ENCODE measurements around the gene RGS13. TPM values are rescaled to one million over a fixed set of nuclear protein-coding genes. Genes with fewer than 3 reads are reported as not detected.

RGS13 gene
- total and polyA plus RNA-seq, 2 experiments from 2014 or later, result not detected

DNA sequence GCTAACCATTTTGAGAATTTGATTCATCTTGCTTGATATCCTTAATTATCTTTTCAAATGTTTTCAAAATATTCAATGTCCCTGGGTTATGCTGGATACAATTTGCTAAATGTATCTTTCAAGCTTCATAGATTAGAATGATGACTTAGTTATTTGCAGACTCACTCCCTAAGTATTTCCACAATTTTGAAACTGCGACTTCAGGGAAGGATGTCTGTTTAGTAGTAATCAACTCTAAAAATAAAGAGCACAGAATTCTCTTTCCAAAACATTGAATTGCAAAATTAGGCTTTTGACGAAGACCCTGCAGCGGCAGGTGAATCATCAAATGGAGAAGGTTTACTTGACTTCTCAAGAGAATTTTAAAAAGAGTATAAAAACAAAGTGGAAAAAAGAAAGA lies 46.1 kb upstream of the RGS13 start (continued):
- TF ChIP-seq POLR2AphosphoS5 (IDR thresholded peaks at IDR 0.05; ENCODE audit: low read depth), result no peak
- TF ChIP-seq JUNB (IDR thresholded peaks at IDR 0.05; ENCODE audit: unreplicated experiment), result no peak
- TF ChIP-seq EZH2 (IDR thresholded peaks at IDR 0.05; ENCODE audit: low read depth, unreplicated experiment), result no peak

GRCh38 chr1:192592517-192592916 lies 43.4 kb upstream of the RGS13 start:
- no peaks in the 10 kb centered on the region for H3K9me3 Mint-ChIP-seq
- no peaks in the 10 kb centered on the region for H3K9me2 ChIP-seq (ENCODE audit: insufficient read depth)
- no peaks in the 10 kb centered on the region for H4K20me1 ChIP-seq (replicated peaks; ENCODE audit: insufficient read depth)
- H3K4me1 ChIP-seq (ENCODE audit: insufficient read depth), result no peaks in the 10 kb centered on the region
- H3K4me1 Mint-ChIP-seq, result peaks cover 3% of the 10 kb centered on the region; the same call in 2 of the 3 replicates
- ATAC-seq, result no peak
- no peak overlapping the region for H3K4me2 ChIP-seq
- H3F3A ChIP-seq (replicated peaks; ENCODE audit: low read depth), result no peaks in the 10 kb centered on the region
- no peaks in the 10 kb centered on the region for H3K79me2 ChIP-seq (replicated peaks; ENCODE audit: insufficient read depth)
- no peaks in the 10 kb centered on the region for H3K36me3 ChIP-seq (ENCODE audit: insufficient read depth)
- H3K27ac ChIP-seq (ENCODE audit: low read depth), result no peak overlapping the region
- H3K27ac Mint-ChIP-seq, result no peak overlapping the region
- TF ChIP-seq STAT1 (IDR thresholded peaks at IDR 0.05; ENCODE audit: unreplicated experiment) (no peak), ZNF114 (CRISPR knock-in tag; IDR thresholded peaks at IDR 0.05) (no peak), ZNF462 (CRISPR knock-in tag; IDR thresholded peaks at IDR 0.05) (no peak), JUNB (IDR thresholded peaks at IDR 0.05; ENCODE audit: unreplicated experiment) (no peak), ETS1 (IDR thresholded peaks at IDR 0.05) (no peak), POLR2AphosphoS5 (IDR thresholded peaks at IDR 0.05; ENCODE audit: low read depth) (no peak)
- no peak for DNase-seq (ENCODE audit: low spot score)
- H2AFZ ChIP-seq, result no peak overlapping the region
- H3K4me3 Mint-ChIP-seq, result no peak overlapping the region
- no peaks in the 10 kb centered on the region for H3K36me3 Mint-ChIP-seq (ENCODE audit: low read depth)
- H3K4me3 ChIP-seq, result no peak overlapping the region
- H3K27me3 Mint-ChIP-seq (ENCODE audit: insufficient read depth, low read depth, poor library complexity), result no peaks in the 10 kb centered on the region
- no peaks in the 10 kb centered on the region for H3K27me3 ChIP-seq (ENCODE audit: insufficient read depth)
